Peyer's patch (tissue), 4 donors: ENCODE results near the gene GPR162.

Experiments used
- POLR2A ChIP-seq, 2 donors: fragments of 450-650 bp; IDR thresholded peaks; one replicate each; pipeline ENCODE4 v1.5.1; 2017; ENCODE audit warnings: antibody characterized with exemption in 2 of 2, mild to moderate bottlenecking in 2 of 2, moderate library complexity in 2 of 2
- TF ChIP-seq, protein P1 (sequence below), 6 experiments: fragments of 450-650 bp in 4 of 6; fragments of 200-600 bp in 2 of 6; sonication (generic) in 1 of 6; IDR thresholded peaks; one replicate each; pipeline ENCODE4 v1.5.1; 2017 to 2019; ENCODE audit warnings: antibody characterized with exemption in 6 of 6, mild to moderate bottlenecking in 3 of 6, moderate library complexity in 1 of 6

DNA sequence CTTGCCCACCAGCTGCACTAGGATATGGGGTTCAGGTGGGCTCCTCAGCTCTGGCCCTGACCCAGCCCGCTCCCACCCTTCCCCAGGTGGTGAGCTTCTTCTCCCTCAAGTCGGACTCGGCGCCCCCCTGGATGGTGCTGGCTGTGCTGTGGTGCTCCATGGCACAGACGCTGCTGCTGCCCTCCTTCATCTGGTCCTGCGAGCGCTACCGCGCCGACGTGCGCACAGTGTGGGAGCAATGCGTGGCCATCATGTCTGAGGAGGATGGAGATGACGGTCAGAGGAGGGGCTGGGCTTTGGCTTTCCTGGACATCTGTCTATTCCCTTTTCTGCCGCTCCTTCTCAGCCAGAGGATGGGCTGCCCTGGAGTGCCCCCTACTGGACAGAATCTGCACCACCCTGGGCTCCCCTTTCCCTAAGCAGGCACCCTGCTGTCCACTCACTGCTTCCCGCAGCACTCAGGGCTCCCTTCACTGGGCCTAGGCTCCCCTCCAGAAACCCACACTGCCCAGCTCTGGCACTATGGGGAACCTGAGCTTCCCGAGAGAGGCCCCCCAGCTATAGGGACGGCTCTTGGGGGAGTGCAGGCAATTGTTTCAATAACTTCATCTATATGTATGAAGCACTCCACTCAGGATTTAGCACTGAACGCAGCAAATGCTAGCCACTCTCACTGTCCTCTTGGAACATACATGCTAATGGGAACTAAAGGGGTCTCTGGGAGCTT is 3.9 kb downstream of the GPR162 start:
- no peak for TF ChIP-seq POLR2A (IDR thresholded peaks at IDR 0.05)
- TF ChIP-seq, protein P1, sequence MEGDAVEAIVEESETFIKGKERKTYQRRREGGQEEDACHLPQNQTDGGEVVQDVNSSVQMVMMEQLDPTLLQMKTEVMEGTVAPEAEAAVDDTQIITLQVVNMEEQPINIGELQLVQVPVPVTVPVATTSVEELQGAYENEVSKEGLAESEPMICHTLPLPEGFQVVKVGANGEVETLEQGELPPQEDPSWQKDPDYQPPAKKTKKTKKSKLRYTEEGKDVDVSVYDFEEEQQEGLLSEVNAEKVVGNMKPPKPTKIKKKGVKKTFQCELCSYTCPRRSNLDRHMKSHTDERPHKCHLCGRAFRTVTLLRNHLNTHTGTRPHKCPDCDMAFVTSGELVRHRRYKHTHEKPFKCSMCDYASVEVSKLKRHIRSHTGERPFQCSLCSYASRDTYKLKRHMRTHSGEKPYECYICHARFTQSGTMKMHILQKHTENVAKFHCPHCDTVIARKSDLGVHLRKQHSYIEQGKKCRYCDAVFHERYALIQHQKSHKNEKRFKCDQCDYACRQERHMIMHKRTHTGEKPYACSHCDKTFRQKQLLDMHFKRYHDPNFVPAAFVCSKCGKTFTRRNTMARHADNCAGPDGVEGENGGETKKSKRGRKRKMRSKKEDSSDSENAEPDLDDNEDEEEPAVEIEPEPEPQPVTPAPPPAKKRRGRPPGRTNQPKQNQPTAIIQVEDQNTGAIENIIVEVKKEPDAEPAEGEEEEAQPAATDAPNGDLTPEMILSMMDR (IDR thresholded peaks at IDR 0.05), result peak; percentile 76 to 95 (median 90)
